GM19467 (cell line): ENCODE data around the gene PRR20A.
"Not testable (repeated sequence)": the region's sequence is repeated elsewhere in the genome, so short reads cannot be mapped to it uniquely, and the experiment has no call there.

Experiments
- ATAC-seq: cut with Tn5 transposase; IDR thresholded peaks from one replicate; pipeline ENCODE4 v1.9.1; 2021; ENCODE audit warnings: mild to moderate bottlenecking, moderate library complexity; ENCODE audit not compliant: unreplicated experiment

PRR20A gene

GRCh38 chr13:57140235-57140968, at the start of gene PRR20A:
TSS of gene PRR20A (plus strand) at chr13:57140918. CDS start at chr13:57141305, 387 bp downstream.
- ATAC-seq: not testable (repeated sequence)

GRCh38 chr13:57114945-57115344, 25.8 kb upstream of the PRR20A start:
- ATAC-seq: no peak

GRCh38 chr13:57123681-57124080, 17.0 kb upstream of the PRR20A start:
- no peak for ATAC-seq

GRCh38 chr13:57128909-57129308, 11.8 kb upstream of the PRR20A start:
- no peak for ATAC-seq

GRCh38 chr13:57136093-57136492, 4.6 kb upstream of the PRR20A start:
- no peak for ATAC-seq

GRCh38 chr13:57137585-57137984, 3.1 kb upstream of the PRR20A start:
- ATAC-seq: no peak

- ATAC-seq: no peak
Measured at GRCh38 chr13:57138988-57139387, 1.7 kb upstream of the PRR20A start.

GRCh38 chr13:57139781-57140180, 937 bp upstream of the PRR20A start:
- not testable (repeated sequence) for ATAC-seq

GRCh38 chr13:57147188-57147587, 6.5 kb downstream of the PRR20A start, which contains the start of gene PRR20B:
TSS of gene PRR20B (plus strand) at chr13:57147488. CDS start at chr13:57147875, 387 bp downstream.
- ATAC-seq: not testable (repeated sequence)

GRCh38 chr13:57148106-57148505, 7.4 kb downstream of the PRR20A start:
- not testable (repeated sequence) for ATAC-seq

- not testable (repeated sequence) for ATAC-seq
Measured at GRCh38 chr13:57153761-57154160, 13.0 kb downstream of the PRR20A start, which contains the start of gene PRR20C. TSS of gene PRR20C (plus strand) at chr13:57154061. CDS start at chr13:57154448, 387 bp downstream.

- not testable (repeated sequence) for ATAC-seq
Measured at GRCh38 chr13:57160332-57160731, 19.6 kb downstream of the PRR20A start, which contains the start of gene PRR20D. TSS of gene PRR20D (plus strand) at chr13:57160632. CDS start at chr13:57161019, 387 bp downstream.

GRCh38 chr13:57166897-57167296, 26.2 kb downstream of the PRR20A start, which contains the start of gene PRR20E:
TSS of gene PRR20E (plus strand) at chr13:57167197. CDS start at chr13:57167584, 387 bp downstream.
- ATAC-seq: not testable (repeated sequence)

- ATAC-seq: no peak
Measured at GRCh38 chr13:57191667-57192066, 50.9 kb downstream of the PRR20A start.
